ENCODE data around the gene LRBA.
"Not testable (repeated sequence)": the region's sequence is repeated elsewhere in the genome, so short reads cannot be mapped to it uniquely, and the experiment has no call there.

The LRBA gene

DNA sequence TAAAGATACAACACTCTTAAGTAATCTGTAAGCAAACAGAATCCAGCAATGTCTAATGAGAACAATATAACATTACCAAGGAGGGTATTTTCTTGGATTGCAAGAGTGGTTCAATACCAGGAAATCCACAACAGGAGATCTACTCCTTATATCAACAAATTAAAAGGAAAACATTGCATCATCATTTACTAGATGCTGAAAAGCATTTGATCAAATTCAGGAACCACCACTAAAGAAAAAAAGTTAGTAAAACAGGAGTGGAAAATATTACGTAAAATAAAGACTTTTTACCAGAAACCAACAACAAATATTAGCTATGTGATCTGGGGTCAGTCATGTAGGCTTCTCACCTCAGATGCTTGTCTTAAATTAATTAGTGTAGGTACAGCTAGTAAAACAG lies 499.9 kb downstream of the LRBA start:
- TF ChIP-seq, protein P1, sequence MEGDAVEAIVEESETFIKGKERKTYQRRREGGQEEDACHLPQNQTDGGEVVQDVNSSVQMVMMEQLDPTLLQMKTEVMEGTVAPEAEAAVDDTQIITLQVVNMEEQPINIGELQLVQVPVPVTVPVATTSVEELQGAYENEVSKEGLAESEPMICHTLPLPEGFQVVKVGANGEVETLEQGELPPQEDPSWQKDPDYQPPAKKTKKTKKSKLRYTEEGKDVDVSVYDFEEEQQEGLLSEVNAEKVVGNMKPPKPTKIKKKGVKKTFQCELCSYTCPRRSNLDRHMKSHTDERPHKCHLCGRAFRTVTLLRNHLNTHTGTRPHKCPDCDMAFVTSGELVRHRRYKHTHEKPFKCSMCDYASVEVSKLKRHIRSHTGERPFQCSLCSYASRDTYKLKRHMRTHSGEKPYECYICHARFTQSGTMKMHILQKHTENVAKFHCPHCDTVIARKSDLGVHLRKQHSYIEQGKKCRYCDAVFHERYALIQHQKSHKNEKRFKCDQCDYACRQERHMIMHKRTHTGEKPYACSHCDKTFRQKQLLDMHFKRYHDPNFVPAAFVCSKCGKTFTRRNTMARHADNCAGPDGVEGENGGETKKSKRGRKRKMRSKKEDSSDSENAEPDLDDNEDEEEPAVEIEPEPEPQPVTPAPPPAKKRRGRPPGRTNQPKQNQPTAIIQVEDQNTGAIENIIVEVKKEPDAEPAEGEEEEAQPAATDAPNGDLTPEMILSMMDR (IDR thresholded peaks at IDR 0.05; ENCODE audit: insufficient read depth, low read depth, low read length, missing control alignments) = no peak
- H3K4me3 ChIP-seq (ENCODE audit: low read length) = no peak overlapping the region
- no peak for DNase-seq (ENCODE audit: low read depth)

DNA sequence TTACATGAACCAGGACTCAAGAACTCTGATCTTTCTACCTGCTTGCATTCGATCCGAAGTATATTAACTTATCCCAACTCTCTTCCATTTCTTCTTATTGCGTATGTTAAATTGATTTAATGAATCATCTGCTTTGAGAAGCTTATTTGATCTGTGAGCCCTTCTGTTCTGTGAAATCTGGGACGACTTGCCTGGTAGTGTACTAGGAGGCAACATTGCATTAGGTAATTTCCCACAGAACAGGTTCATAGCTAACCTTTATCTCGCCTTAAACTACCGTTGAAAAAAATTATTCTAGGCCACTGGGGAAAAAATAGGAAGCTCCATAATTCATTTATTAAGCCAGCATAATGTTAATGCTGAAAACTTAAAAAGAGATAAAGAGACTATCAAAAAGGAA lies 500.4 kb downstream of the LRBA start:
- peak; percentile 29 for DNase-seq (ENCODE audit: low read depth)
- H3K4me3 ChIP-seq (ENCODE audit: low read length) = no peak overlapping the region
- TF ChIP-seq, protein P1 (IDR thresholded peaks at IDR 0.05; ENCODE audit: insufficient read depth, low read depth, low read length, missing control alignments) = no peak

DNA sequence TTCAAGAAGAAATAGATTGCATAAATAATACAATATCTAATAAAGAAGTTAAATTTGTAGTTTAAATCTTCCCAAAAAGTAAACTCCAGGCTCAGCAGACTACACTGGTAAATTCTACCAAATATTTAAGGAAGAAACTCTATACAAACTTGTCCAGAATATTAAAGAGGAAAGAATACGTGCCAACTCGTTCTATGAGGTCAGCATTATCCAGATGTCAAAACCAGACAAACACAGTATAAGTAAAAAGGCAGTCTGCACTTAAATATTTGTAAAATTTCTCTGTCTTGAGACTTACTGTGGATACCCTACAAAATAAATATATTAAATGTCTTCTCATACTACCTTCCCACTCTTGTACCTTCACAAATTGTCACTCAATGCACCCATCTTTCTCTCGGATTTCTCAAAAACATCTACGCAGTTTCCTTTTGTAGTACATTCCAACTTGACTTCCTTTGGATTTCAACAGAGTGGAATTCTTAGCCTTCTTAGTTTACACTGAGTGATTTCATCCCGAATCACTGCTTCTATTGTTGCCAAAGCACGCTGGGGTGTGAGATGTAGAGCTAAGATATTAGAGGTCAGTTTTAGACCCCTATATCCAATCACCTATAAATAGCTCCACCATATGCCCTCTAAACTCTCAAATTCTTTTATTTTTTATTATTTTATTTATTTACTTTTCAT lies 504.8 kb downstream of the LRBA start:
- TF ChIP-seq, protein P1 (IDR thresholded peaks at IDR 0.05; ENCODE audit: insufficient read depth, low read depth, low read length, missing control alignments) = no peak
- peak; percentile 79 for DNase-seq (ENCODE audit: low read depth)
- H3K4me3 ChIP-seq (ENCODE audit: low read length) = no peak overlapping the region

DNA sequence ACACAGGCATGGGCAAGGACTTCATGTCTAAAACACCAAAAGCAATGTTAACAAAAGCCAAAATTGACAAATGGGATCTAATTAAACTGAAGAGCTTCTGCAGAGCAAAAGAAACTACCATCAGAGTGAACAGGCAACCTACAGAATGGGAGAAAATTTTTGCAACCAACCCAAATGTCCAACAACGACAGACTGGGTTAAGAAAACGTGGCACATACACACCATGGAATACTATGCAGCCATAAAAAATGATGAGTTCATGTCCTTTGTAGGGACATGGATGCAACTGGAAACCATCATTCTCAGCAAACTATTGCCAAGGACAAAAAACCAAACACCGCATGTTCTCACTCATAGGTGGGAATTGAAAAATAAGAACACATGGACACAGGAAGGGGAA lies 507.4 kb downstream of the LRBA start:
- not testable (repeated sequence) for H3K4me3 ChIP-seq (ENCODE audit: low read length); DNase-seq (ENCODE audit: low read depth)

DNA sequence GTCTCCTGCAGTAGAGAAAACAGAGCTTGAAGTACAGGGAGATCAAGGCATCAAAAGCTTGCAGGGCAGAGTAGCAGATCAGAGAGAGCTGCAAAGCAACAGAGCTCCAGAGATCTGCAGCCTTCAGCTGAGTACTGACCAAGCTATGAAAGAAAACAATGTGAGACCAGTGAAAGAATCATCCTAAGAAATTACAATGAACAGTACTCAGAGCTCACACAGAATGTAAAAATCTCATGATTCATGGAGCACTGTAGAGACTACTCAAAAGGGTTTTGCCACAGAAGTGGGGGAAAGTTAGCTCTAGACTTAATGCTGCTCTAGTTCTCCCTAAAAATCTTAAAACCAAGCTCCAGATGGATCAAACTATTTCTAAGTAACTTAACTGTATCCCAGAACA lies 513.1 kb downstream of the LRBA start:
- DNase-seq (ENCODE audit: low read depth) = no peak
- TF ChIP-seq, protein P1 (IDR thresholded peaks at IDR 0.05; ENCODE audit: insufficient read depth, low read depth, low read length, missing control alignments) = no peak
- H3K4me3 ChIP-seq (ENCODE audit: low read length) = no peak overlapping the region

DNA sequence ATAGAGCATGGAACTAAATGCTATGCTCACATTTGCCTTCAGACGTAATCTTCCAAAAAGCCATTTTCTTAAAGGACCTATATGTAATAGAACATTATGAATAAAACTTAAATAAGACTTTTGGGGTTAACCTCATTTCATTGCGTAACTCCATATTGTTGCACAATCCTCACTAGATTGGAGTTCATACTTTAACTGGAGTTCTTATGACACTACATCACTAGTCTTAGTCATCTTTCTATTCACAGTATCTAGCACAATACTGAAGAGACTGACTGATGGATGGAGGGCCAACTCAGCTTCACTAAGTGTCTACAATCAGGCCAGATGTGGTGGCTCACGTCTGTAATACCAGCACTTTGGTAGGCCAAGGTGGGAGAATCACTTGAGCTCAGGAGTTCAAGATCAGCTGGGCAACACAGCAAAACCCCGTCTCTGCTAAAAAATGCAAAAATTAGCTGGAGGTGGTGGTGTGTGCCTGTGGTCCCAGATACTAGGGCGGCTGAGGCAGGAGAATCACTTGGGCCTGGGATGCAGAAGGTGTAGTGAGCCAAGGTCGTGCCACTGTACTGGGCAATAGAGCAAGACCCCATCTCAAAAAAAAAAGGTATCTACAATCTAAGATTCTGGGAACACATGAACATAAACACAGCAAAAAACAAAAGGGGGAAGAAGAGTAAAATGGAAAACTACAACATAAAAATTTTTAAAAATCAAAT lies 513.9 kb downstream of the LRBA start:
- TF ChIP-seq, protein P1 (IDR thresholded peaks at IDR 0.05; ENCODE audit: insufficient read depth, low read depth, low read length, missing control alignments) = no peak
- H3K4me3 ChIP-seq (ENCODE audit: low read length) = no peak overlapping the region
- peak; percentile 88 for DNase-seq (ENCODE audit: low read depth)

DNA sequence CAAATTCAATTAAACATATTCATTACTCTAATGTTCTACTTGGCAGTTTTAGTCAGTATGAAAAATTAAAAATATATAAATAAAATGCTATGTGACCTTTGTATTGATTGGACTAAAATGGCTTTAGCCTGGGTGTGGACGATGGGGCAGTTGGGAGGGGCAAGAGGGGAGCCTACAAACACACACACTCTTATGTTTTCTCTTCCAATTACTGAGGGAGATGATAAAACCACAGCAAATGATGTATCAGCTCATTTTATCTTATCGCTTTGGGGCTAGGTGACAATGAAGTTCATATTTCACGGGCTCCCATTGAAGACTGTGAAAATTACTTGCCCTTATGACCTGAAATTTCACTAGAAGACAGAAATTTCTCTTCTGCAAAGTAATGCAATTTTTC lies 517.5 kb downstream of the LRBA start:
- TF ChIP-seq, protein P1 (IDR thresholded peaks at IDR 0.05; ENCODE audit: insufficient read depth, low read depth, low read length, missing control alignments) = no peak
- no peak for DNase-seq (ENCODE audit: low read depth)
- H3K4me3 ChIP-seq (ENCODE audit: low read length) = no peak overlapping the region
